Measurements from ENCODE around the gene NMT2. TPM values are rescaled to one million over a fixed set of nuclear protein-coding genes. Genes with fewer than 3 reads are reported as not detected.

The NMT2 gene
- total RNA-seq, 2 donors from 2014 or later = 18.3 to 39.6 TPM

DNA sequence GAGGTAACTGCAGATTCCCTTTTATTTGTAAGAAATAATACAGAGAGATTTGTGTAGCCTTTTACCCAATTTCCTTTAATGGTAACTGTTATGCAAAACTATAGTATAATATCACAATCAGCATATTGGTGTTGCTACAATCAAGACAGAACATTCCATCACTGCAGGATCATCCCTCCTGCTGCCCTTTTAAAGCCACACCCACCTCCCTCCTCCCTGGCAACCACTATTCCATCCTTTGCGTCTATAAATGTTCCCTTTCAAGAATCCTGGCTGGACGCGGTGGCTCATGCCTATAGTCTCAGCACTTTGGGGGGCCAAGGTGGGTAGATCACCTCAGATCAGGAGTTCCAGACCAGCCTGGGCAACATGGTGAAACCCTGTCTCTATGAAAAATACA is 93.1 kb downstream of the NMT2 start:
- no peaks in the 10 kb centered on the region for H3K4me1 ChIP-seq (replicated peaks)
- H3K4me3 ChIP-seq = no peak overlapping the region
- intact Hi-C loops (cut with DNase I) = no loop called here
- no peak overlapping the region for H3K27ac ChIP-seq
- no peaks in the 10 kb centered on the region for H3K9me3 ChIP-seq
- 92% methylated on average over 3 of the region's 3 CpGs for WGBS
- no peak for DNase-seq (ENCODE audit: low spot score)
- H3K36me3 ChIP-seq = no peaks in the 10 kb centered on the region
- TF ChIP-seq, protein P1, sequence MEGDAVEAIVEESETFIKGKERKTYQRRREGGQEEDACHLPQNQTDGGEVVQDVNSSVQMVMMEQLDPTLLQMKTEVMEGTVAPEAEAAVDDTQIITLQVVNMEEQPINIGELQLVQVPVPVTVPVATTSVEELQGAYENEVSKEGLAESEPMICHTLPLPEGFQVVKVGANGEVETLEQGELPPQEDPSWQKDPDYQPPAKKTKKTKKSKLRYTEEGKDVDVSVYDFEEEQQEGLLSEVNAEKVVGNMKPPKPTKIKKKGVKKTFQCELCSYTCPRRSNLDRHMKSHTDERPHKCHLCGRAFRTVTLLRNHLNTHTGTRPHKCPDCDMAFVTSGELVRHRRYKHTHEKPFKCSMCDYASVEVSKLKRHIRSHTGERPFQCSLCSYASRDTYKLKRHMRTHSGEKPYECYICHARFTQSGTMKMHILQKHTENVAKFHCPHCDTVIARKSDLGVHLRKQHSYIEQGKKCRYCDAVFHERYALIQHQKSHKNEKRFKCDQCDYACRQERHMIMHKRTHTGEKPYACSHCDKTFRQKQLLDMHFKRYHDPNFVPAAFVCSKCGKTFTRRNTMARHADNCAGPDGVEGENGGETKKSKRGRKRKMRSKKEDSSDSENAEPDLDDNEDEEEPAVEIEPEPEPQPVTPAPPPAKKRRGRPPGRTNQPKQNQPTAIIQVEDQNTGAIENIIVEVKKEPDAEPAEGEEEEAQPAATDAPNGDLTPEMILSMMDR (IDR thresholded peaks at IDR 0.05) = no peak
- TF ChIP-seq POLR2AphosphoS5 (IDR thresholded peaks at IDR 0.05) = no peak
- no peak for TF ChIP-seq POLR2A (IDR thresholded peaks at IDR 0.05)
- no peaks in the 10 kb centered on the region for H3K27me3 ChIP-seq (replicated peaks; ENCODE audit: insufficient read depth)

DNA sequence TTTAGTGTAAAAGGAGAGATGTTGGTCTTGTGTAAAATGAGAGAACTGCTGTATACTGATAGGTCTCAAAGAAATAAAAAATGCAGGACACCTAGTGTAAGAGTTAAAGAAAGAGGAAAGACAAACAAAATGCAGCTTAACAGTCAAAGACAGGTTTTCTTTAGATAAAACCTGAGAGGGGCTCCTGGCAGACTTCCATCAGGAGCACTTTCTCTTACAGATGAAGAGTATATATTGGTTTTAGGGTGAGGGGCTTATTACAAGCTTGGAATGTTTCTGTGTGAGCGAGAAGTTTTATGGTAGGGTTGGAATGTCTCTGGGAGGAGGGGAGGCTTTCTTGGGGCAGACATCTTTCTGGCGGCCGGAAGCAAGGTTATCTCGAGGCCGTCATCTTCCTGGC is 96.1 kb downstream of the NMT2 start:
- no peaks in the 10 kb centered on the region for H3K36me3 ChIP-seq
- no peaks in the 10 kb centered on the region for H3K27me3 ChIP-seq (replicated peaks; ENCODE audit: insufficient read depth)
- no peak overlapping the region for H3K27ac ChIP-seq
- intact Hi-C loops (cut with DNase I) = no loop called here
- no peak for DNase-seq (ENCODE audit: low spot score)
- no peak overlapping the region for H3K4me3 ChIP-seq
- H3K9me3 ChIP-seq = no peaks in the 10 kb centered on the region
- TF ChIP-seq POLR2A (IDR thresholded peaks at IDR 0.05) (no peak), POLR2AphosphoS5 (IDR thresholded peaks at IDR 0.05) (no peak)
- TF ChIP-seq, protein P1 (IDR thresholded peaks at IDR 0.05) = no peak
- no peaks in the 10 kb centered on the region for H3K4me1 ChIP-seq (replicated peaks)
- 89% methylated on average over 5 of the region's 5 CpGs for WGBS

DNA sequence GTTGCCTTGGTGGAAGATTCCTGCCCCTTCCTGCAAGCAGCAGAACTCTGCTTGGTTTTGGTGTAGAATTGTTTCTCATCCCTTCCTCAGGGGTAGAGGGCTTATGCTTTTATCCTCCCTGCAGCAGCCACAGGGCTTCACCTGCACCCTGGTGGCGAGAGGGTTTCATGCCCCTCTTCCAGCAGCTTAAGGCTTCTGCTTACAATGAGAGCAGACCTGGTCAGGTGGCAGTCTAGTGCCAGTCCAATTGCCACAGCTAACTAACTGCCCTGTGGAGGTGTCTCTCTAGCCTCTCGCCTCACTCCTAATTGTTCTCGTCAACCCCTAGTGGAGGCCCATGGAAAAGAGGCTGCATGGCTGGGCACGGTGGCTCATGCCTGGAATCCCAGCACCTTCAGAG is 99.3 kb downstream of the NMT2 start:
- no peaks in the 10 kb centered on the region for H3K27me3 ChIP-seq (replicated peaks; ENCODE audit: insufficient read depth)
- H3K4me3 ChIP-seq = no peak overlapping the region
- H3K4me1 ChIP-seq (replicated peaks) = no peaks in the 10 kb centered on the region
- no peak for DNase-seq (ENCODE audit: low spot score)
- H3K9me3 ChIP-seq = no peaks in the 10 kb centered on the region
- H3K27ac ChIP-seq = no peak overlapping the region
- intact Hi-C loops (cut with DNase I) = no loop called here
- WGBS = 74% methylated on average over 4 of the region's 4 CpGs
- H3K36me3 ChIP-seq = no peaks in the 10 kb centered on the region
- TF ChIP-seq, protein P1 (IDR thresholded peaks at IDR 0.05) = no peak
- no peak for TF ChIP-seq POLR2AphosphoS5 (IDR thresholded peaks at IDR 0.05)
- TF ChIP-seq POLR2A (IDR thresholded peaks at IDR 0.05) = no peak

DNA sequence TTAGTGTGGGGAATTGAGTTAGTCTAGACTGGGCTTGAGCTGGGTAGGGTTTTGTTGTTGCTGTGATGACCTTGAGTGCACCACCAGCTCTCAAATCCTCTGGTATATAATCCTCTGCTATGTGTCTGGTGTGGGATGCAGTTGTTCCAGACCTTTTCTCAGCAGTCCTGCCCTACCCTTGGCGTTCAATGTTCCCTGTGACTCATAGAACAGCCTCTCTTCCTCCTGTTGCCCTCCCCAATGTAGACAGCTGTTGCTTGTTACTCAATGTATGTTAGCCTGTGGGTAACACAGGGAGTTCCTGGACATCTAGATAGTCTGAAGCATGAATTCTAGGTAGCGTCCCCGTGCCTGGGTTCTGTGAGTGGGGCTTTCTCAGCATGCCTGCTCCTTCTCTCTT is 99.7 kb downstream of the NMT2 start:
- Histone ChIP-seq H3K36me3 (no peaks in the 10 kb centered on the region), H3K27ac (no peak overlapping the region), H3K4me1 (replicated peaks) (no peaks in the 10 kb centered on the region), H3K27me3 (replicated peaks; ENCODE audit: insufficient read depth) (no peaks in the 10 kb centered on the region), H3K4me3 (no peak overlapping the region), H3K9me3 (no peaks in the 10 kb centered on the region)
- TF ChIP-seq POLR2AphosphoS5 (IDR thresholded peaks at IDR 0.05) (no peak), POLR2A (IDR thresholded peaks at IDR 0.05) (no peak)
- TF ChIP-seq, protein P1 (IDR thresholded peaks at IDR 0.05) = no peak
- no peak for DNase-seq (ENCODE audit: low spot score)
- intact Hi-C loops (cut with DNase I) = no loop called here
- 81% methylated on average over 3 of the region's 3 CpGs for WGBS

DNA sequence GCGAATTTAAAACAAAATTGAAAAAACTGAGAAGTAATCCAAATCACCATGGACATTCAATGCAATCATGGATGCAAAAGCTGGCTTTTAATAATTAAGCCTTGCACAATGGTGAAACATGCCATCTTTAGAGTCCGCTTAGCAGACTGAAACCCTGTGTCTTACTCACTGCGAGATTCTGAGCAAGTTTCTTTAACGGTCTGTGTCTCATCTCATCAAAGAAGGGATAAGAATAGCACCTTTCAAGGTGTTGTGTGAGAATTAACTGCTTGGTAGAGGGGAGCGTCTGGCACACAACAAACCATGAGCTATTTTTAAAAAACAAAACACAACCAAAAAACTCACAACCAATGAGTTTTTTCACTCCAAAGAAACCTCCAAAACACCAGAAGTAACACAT is 101.3 kb downstream of the NMT2 start:
- WGBS = 93% methylated on average over 5 of the region's 5 CpGs
- no peaks in the 10 kb centered on the region for H3K27me3 ChIP-seq (replicated peaks; ENCODE audit: insufficient read depth)
- H3K36me3 ChIP-seq = no peaks in the 10 kb centered on the region
- no peak overlapping the region for H3K27ac ChIP-seq
- H3K9me3 ChIP-seq = no peaks in the 10 kb centered on the region
- intact Hi-C loops (cut with DNase I) = no loop called here
- no peaks in the 10 kb centered on the region for H3K4me1 ChIP-seq (replicated peaks)
- TF ChIP-seq POLR2A (IDR thresholded peaks at IDR 0.05) = no peak
- TF ChIP-seq, protein P1 (IDR thresholded peaks at IDR 0.05) = no peak
- TF ChIP-seq POLR2AphosphoS5 (IDR thresholded peaks at IDR 0.05) = no peak
- H3K4me3 ChIP-seq = no peak overlapping the region
- no peak for DNase-seq (ENCODE audit: low spot score)

Data from prostate gland (tissue), 2 donors.